Stimulated activated CD4-positive, alpha-beta T cell treated with anti-CD3 and anti-CD28 coated beads, Interleukin-1b, Interleukin-23, amount 100 ng/mL, for 48 hours (primary cell): ENCODE measurements around the gene TBC1D10B.
"Not testable (repeated sequence)": the region's sequence is repeated elsewhere in the genome, so short reads cannot be mapped to it uniquely, and the experiment has no call there.

Experiments used
- DNase-seq: peaks from one replicate; pipeline ENCODE4 v3.0.0-alpha.2; 2020

Gene TBC1D10B

GRCh38 chr16:30354423-30355143, 15.7 kb downstream of the TBC1D10B start:
- DNase-seq = peak; percentile 35

DNA sequence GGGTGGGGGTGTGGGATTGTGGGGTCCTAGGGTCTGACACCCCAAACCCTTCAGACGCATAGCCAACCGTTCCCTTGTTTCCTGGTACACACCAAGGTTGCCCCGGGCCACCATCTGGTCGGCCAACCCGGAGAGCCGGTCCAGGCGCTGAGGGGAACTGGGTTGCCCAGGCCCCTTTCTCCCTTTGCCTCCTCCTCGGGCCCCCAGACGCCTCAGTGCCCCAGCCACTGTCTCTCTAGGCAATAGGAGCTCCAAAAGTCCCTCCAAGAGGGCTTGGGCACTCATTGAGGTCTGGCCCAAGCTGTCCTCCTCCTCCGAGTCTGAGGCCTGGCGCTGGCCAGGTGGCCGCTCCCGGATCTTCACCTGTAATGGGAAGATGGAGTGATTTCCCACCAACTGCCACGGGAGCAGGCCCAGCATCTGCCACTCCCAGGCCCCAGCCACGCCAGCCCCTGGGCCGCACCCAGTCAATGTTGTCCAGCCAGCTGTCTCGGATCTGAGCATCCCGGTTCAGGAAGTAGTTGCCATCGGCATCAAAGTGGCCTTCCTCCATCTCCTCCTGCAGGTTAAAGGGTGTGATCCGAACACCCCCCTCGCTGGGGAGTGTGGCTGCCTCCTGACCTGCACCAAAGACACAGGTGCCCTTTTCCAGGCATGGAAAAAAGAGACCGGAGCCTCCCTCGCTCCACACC, 16.7 kb downstream of the TBC1D10B start:
- no peak for DNase-seq

GRCh38 chr16:30352488-30353401, 17.5 kb downstream of the TBC1D10B start:
- no peak for DNase-seq

DNA sequence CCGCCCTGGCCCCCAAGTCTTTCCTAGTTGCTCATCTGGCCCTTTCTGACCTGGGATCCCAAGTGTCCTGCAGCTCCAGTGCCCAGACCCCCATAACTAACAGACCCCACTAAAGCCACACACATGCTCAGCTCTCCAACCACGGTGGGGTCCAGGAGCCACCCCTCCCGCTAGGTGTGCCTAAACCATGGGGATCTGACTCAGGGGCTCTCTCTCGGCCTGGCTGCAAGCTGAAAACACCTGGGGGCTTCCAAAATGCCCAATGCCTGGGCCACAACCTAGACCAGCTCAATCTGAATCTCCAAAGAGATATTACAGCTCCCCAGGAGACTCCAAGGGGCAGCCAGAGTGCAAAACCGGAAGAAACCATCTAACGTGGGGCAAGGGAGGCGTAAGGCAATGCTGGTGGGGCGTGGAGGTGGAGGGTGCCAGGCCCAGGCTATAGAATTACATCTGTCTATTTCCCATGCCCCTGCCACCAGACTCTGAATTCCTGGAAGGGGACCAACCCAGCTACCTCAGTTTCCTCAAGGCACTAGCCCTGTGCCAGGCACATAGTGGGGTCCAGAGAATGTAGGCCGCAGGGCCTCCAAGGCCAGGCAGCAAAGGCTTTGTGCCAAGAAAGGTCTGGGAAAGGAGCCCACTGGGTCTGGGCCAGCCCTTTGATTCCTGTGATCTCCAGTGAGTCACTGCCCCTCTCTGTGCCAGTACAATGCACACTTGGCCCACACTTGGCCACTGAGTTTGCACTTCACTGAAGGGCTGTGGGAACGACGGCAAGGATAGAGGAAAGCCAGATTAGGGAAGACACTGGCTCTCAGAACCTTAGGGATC, 18.5 kb downstream of the TBC1D10B start:
- DNase-seq = no peak

- DNase-seq = no peak
Measured at GRCh38 chr16:30351001-30351441, 19.3 kb downstream of the TBC1D10B start.

DNA sequence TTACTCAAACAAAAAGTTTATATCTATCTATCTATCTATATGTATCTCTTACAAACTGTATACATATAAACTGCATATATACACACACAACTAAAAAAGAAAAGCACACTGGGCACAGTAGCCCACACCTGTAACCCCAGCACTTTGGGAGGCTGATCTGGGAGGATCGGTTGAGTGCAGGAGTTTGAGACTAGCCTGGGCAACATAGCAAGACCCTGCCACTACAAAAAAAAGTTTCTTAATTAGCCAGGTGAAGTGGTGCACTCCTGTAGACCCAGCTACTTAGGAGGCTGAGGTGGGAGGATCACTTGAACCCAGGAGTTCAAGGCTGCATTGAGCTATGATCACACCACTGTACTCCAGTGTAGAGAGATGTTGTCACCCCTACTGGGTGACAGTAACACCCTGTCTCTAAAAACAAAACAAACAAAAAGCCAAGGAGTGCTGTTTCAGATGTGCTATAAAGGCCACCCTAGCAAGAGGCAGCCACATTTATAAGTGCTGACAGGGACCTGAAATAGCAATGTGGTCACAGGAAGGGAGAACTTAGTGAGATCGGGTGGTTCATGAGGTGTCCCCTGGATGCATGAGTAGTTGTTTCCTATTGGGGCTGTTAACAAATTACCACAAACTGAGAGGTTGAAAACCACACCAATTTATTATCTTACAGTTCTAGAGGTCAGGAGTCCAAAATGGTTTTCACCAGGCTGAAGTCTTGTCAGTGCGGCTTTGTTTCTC, 20.0 kb downstream of the TBC1D10B start:
- no peak for DNase-seq

DNA sequence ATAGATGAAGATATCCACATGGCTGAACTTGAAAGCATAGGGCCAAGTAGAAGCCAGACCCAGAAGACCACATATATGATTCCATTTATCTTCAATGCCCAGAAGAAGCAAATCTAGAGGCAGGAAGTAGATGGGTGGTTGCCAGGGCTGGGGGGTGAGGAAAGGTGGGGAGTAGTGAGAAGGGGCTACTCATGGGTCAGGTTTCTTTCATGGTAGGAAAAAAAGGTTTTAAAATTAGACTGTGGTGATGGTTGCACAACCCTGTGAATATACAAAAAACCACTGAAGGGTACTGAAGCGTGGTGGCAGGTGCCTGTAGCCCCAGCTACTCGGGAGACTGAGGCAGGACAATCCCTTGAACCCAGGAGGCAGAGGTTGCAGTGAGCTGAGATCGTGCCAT, 20.6 kb downstream of the TBC1D10B start:
- no peak for DNase-seq

DNA sequence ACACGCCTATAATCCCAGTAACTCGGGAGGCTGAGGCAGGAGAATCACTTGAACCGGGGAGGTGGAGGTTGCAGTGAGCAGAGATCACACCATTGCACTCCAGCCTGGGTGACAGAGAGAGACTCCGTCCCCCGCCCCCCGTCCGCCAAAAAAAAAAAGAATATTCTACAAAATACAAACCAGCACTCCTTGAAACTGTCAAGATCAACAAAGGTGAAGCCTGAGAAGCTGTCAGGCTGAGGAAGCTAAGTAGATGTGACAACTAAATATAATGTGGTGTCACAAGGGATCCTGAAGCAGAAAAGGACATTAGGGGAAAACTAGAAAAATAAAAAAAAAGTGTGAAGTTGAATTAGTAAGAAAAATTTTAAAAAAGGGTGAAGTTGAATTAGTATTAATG, 21.4 kb downstream of the TBC1D10B start:
- no peak for DNase-seq

DNA sequence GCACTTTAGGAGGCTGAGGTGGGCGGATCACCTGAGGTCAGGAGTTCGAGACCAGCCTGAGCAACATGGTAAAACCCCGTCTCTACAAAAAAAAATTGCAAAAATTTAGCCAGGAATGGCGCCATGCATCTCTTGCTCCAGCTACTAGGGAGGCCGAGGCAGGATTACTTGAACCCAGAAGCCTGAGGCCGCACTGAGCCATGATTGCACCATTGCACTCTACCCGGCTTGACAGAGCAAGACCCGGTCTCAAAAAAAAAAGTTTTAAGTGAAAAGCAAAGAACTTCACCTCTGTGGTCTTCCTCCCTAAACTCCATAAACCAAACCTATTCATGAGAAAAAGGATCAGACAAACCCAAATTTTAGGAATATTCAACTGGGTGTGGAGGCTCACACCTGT, 22.2 kb downstream of the TBC1D10B start:
- no peak for DNase-seq

- DNase-seq = no peak
Measured at GRCh38 chr16:30346286-30346685, 24.0 kb downstream of the TBC1D10B start.

DNA sequence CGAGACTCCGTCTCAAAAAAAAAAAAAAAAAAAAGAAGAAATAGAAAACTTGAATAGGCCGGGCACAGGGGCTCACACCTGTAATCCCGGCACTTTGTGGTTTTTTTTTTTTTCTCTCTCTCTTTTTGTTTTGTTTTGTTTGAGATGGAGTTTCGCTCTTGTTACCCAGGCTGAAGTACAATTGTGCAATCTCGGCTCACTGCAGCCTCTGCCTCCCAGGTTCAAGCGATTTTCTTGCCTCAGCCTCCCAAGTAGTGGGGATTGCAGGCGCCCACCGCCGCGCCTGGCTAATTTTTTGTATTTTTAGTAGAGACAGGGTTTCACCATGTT, 26.8 kb downstream of the TBC1D10B start:
- not testable (repeated sequence) for DNase-seq

DNA sequence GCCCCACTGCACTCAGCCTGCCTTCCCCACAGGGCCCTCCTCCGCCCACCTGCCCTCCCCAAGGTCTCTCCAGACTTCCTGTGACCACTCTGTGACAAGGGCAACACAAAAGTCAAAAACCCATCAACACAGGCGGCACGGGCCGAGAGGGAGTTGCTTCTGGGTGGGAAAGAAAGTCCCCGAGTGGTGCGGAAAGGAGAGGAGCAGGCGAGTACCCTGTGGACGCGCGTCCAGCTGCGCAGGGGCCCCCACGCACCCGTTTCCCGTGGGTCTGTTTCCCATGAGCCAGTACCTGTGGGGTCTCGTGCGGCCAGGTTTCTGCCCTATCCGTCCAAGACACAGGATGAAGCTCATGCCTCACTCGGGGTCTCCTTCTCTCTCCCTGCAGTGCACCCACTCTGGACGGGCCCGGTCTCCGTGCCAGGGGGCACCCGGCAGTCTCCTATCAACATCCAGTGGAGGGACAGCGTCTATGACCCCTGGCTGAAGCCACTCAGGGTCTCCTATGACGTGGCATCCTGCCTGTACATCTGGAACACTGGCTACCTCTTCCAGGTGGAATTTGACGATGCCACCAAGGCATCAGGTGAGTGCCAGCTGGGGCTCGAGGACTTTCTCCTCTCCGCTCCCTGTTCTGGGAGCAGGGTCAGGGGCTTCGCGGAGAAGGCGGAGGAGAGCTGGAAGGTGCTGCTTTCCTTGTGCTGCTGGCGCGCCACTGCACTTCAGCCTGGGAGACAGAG, 27.4 kb downstream of the TBC1D10B start:
- DNase-seq = no peak

DNA sequence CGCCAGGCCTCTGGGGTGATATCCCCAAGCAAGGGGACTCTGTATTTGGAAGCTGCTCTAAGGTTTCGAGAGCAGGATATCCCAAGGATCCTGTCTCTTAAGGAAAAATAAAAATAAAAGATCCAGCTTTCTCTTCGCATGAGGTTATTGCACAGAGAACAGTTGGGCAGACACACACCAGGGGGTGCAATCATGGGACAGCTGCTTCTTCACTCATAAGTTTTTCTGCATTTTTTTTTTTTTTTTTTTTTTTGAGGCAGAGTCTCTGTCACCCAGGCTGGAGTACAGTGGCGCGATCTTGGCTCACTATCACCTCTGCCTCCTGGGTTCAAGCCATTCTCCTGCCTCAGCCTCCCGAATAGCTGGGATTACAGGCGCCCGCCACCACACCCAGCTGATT, 28.3 kb downstream of the TBC1D10B start:
- not testable (repeated sequence) for DNase-seq

DNA sequence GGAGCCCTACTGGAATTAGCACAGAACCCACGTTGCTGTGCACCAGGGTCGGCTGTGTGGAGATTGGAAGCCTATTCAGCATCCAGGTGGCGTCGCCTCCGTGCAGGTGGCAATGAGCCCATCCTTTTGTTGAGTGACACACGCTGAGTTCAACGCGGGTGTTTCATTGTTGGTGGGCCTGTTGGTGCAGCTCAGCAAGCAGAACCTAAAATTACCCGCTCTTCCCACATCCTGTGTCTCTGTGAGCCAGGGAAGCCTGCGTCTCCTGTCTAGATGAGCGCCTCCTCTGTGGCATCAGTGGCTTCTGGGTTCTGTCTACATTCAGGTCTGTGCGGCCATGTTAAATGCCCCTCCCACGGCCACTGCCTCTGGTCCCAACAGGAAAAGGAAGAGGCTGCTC, 29.7 kb downstream of the TBC1D10B start:
- no peak for DNase-seq

DNA sequence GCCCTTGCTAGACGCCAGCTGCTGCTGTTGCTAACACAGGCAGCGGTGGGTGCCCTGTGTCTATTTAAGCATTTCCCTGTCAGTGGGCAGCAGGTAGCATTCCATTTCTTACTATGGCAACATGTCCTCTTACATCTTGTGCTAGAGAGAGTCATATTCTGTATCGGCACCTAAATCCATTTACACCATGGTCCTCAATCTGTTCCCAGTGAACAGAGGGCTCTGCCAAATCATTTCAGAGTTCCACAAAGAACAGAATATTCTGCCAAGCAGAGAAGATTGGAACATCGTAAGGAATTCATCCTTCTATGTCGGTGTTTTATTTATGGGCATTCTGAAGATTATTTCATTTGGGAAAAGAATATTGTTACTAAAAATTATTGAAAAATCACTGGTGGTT, 31.6 kb downstream of the TBC1D10B start:
- not testable (repeated sequence) for DNase-seq

DNA sequence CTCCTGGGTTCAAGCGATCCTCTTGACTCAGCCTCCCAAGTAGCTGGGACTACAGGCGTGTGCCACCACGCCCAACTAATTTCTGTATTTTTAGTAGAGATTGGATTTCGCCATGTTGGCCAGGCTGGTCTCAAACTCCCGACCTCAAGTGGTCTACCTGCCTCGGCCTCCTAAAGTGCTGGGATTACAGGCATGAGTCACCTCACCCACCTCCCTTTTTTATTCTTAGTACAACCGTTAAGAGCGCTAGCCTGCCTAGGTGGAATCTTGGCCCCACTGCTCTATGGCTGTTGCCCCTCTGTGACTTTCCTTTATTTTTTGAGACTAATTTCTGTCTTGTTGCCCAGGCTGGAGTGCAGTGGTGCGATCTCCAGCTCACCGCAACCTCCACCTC, 32.3 kb downstream of the TBC1D10B start:
- not testable (repeated sequence) for DNase-seq

DNA sequence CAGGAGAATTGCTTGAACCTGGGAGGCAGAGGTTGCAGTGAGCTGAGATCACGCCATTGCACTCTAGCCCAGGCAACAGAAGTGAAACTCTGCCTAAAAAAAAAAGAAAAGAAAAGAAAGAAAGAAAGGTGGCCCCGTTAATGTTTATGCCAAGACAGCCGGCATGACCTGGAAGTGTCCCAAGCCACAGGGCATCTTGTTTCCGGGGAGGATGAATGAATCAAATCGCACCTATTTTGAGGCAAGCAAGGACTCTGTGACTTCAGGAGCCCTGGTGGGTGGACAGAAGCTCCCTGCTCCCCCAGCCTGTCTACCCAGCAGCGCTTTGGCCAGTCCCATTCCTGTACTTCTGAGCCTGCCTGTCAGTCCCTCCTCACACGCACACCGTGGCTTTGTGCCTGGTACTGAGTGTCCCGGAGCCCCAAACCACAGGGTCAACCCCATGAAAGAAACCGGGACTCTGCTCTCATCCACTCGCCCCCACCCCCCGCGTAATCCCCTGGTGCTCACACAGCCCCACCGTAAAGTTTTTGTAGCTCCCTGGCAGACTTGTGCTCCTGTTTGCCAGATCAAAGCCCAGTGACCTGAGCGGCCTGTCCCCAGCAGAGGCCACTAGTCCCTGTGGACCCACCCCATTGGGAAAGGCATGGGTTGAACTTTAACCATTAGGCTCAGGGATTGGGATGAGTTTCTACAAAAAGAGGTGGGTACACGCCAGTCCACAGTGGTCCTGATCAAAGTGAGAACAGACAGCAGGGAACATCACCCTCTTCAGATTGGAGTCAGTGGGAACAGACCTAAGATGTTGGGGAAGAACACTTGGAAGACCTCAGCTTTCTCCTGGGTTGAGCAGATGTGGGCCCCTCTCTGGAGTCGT, 34.5 kb downstream of the TBC1D10B start:
- no peak for DNase-seq

- peak; percentile 83 for DNase-seq
Measured at GRCh38 chr16:30335028-30335597, 35.2 kb downstream of the TBC1D10B start.

DNA sequence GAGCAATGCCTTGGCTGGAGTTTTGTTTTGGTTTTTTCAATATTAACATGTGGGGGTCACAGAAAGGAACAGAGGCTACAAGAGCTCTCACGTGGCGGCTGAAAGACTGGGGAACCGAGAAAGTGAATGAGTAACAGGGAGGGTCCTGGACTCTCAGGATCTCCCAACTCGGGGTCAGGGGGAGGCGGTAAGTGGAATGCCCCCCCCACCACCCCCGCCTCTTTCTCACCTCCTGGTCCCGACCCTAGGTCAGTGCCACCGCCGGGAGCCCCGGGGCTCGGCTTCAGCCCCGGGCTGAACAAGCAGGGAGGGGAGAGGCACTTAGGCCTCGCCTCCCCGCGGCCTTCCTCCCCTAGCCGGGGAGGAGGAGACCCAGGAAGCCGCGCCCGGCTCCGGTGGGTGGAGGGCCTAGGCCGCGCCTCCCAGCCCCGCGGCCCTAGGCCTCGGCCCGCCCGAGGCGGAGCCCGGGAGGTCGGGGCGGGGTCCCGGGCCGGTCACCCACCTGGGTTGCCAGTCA, 35.8 kb downstream of the TBC1D10B start:
- DNase-seq = peak; percentile 86

- not testable (repeated sequence) for DNase-seq
Measured at GRCh38 chr16:30324220-30324619, 46.1 kb downstream of the TBC1D10B start.
